GM19043 (cell line): Measurements from ENCODE around the gene MINDY1.

Experiments used
- ATAC-seq: cut with Tn5 transposase; IDR thresholded peaks from one replicate; pipeline ENCODE4 v1.9.1; 2021; ENCODE audit warnings: low read depth; ENCODE audit not compliant: unreplicated experiment

The MINDY1 gene

DNA sequence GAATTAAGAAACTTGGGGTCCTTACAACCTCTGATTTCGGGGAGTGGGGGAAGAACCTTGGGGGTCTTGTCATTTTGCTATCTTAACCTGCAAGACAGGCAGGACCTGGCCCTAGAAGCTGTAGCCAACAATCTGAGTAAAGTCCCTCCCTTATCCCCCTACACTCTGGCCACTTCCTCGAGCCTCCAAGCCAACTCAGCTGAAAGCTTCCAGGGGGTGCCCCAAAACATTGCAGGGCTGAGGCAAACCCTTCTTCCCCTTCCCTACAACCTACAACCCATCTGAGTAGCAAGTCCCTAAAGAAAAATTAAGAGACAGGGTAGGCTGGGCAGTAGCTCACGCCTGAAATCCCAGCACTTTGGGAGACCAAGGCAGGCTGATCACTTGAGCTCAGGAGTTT is 37.1 kb downstream of the MINDY1 start:
- ATAC-seq = no peak

- no peak for ATAC-seq
Observed at GRCh38 chr1:150968491-150968890, 38.2 kb downstream of the MINDY1 start.

GRCh38 chr1:150967936-150968335 is 38.8 kb downstream of the MINDY1 start:
- ATAC-seq = no peak

DNA sequence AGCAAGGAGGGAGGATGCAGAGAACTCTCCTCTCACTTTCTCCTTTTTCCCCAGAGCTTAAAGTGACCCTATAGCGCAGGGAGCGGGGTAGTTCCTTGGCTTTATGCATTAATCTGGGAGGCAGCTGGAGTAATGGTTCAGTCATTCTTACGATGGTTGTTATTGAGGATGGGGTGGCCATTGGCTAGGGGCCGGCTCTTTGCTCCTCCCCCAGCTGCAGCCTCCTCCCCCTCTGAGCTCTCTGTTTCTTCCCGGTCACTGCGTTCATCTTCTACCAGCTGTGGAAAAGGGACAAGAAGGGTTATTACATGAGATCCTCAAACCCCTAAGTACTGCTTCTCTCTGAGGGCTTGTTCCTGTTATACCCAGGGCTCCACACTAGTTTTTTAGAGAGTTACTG is 40.7 kb downstream of the MINDY1 start:
- no peak for ATAC-seq

DNA sequence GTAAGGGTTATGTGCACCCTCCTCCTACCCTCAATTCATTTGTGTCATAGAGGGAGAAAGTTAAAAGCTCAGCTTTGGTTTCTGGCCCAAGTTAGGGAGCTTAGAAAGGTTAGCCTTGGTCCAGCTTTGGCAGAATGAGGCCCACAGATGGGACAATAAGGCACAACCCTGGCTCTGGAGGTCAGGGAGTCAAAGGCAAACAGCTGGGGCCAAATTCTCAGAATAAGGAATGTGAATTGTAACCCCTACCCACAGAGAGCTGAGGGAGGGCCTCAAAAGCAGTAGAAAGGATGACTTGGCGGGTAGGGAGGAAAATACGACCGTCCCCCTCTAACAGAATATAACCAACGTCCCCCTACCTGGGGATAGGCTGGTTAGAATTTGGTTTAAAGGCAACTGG is 41.1 kb downstream of the MINDY1 start:
- no peak for ATAC-seq

DNA sequence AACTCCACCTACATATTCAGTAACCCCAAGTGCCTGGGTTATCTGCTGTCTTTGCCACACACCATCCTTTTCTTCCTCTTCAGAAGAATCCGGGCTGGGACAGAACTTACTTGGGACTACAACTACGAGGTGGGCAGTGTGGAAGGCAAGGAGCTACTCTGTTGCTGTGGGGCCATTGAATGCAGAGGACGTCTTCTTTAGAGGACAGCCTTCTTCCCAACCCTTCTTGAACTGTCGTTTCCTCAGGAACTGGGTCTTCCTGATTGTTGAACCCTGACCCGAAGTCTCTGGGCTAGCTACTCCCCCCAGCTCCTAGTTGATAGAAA is 42.6 kb downstream of the MINDY1 start:
- no peak for ATAC-seq

- ATAC-seq = no peak
Observed at GRCh38 chr1:150963321-150964163, 43.2 kb downstream of the MINDY1 start.

- no peak for ATAC-seq
Observed at GRCh38 chr1:150961756-150962155, 44.9 kb downstream of the MINDY1 start.

DNA sequence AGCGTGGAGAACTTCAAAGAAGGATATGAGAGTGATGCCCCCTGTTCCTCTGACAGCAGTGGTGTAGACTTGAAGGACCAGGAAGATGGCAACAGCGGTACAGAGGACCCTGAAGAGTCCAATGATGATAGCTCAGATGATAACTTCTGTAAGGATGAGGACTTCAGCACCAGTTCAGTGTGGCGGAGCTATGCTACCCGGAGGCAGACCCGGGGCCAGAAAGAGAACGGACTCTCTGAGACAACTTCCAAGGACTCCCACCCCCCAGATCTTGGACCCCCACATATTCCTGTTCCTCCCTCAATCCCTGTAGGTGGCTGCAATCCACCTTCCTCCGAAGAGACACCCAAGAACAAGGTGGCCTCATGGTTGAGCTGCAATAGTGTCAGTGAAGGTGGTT is 46.1 kb downstream of the MINDY1 start:
- ATAC-seq = no peak

DNA sequence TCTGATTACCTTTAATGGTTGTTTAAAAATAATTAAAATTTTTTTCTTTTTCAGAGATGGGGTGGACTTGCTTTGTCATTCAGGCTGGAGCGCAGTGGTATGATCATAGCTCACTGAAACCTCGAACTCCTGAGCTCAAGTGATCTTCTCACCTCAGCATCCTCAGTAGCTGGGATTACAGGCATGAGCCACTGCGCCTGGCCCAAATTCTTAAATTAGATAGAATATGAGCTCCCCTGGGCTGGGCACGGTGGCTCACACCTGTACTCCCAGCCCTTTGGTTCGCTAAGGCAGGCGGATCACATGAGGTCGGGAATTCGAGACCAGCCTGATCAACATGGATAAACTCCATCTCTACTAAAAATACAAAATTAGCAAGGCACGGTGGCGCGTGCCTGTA is 49.0 kb downstream of the MINDY1 start:
- ATAC-seq = no peak

GRCh38 chr1:150955280-150955679 is 51.4 kb downstream of the MINDY1 start:
- no peak for ATAC-seq

- no peak for ATAC-seq
Observed at GRCh38 chr1:150954708-150955107, 52.0 kb downstream of the MINDY1 start.
